Activated T-cell treated with anti-CD3 and anti-CD28 coated beads, Interleukin-2, amount 50 U/mL, for 4 hours (primary cell): ENCODE data around the gene RANBP17. TPM values are rescaled to one million over a fixed set of nuclear protein-coding genes. Genes with fewer than 3 reads are reported as not detected.
"Not testable (repeated sequence)": the region's sequence is repeated elsewhere in the genome, so short reads cannot be mapped to it uniquely, and the experiment has no call there.

Experiments
- ATAC-seq, 2 donors: fragments of 200-7000 bp; cut with Tn5 transposase; one replicate each; pipeline ENCODE4 v1.10.0; 2021
- DNase-seq: peaks from one replicate; pipeline ENCODE4 v3.0.0-alpha.2; 2020
- H3K27me3 Mint-ChIP-seq: one replicate; pipeline ENCODE4 v1.8.0; 2021; ENCODE audit warnings: low read depth, mixed read lengths
- H3K36me3 Mint-ChIP-seq: one replicate; pipeline ENCODE4 v1.8.0; 2022; ENCODE audit warnings: mixed read lengths; ENCODE audit not compliant: insufficient read depth
- H3K4me1 Mint-ChIP-seq: one replicate; pipeline ENCODE4 v1.8.0; 2021; ENCODE audit warnings: low read depth, mixed read lengths
- H3K4me3 Mint-ChIP-seq: one replicate; pipeline ENCODE4 v1.8.0; 2021; ENCODE audit warnings: mild to moderate bottlenecking, moderate library complexity, mixed read lengths
- H3K9me3 Mint-ChIP-seq: one replicate; pipeline ENCODE4 v1.8.0; 2021; ENCODE audit warnings: mixed read lengths
- total RNA-seq, 3 donors: library from RNA; stranded (reverse); gene quantifications; one replicate each; pipeline ENCODE4 v1.2.1, GENCODE V29; 2021

RANBP17 gene
- total RNA-seq, 3 donors from 2014 or later: 0.34 TPM; not detected in 2

- Mint-ChIP-seq H3K36me3 (no peaks in the 10 kb centered on the region), H3K4me1 (no peaks in the 10 kb centered on the region), H3K9me3 (peaks cover 9% of the 10 kb centered on the region), H3K27me3 (peaks cover 11% of the 10 kb centered on the region), H3K4me3 (no peak overlapping the region)
- ATAC-seq: no peak
- no peak for DNase-seq
Measured at GRCh38 chr5:170939178-170939577, 77.4 kb downstream of the RANBP17 start.

- H3K36me3 Mint-ChIP-seq: no peaks in the 10 kb centered on the region
- H3K9me3 Mint-ChIP-seq: peaks cover 8% of the 10 kb centered on the region
- no peak overlapping the region for H3K4me3 Mint-ChIP-seq
- peaks cover 10% of the 10 kb centered on the region for H3K27me3 Mint-ChIP-seq
- DNase-seq (no peak), ATAC-seq (no peak)
- H3K4me1 Mint-ChIP-seq: no peaks in the 10 kb centered on the region
Measured at GRCh38 chr5:170941788-170942187, 80.0 kb downstream of the RANBP17 start.

- Mint-ChIP-seq H3K4me3 (no peak overlapping the region), H3K27me3 (peaks cover 7% of the 10 kb centered on the region), H3K36me3 (no peaks in the 10 kb centered on the region), H3K4me1 (no peaks in the 10 kb centered on the region), H3K9me3 (no peaks in the 10 kb centered on the region)
- ATAC-seq: no peak
- no peak for DNase-seq
Measured at GRCh38 chr5:170945275-170945674, 83.5 kb downstream of the RANBP17 start.

GRCh38 chr5:170960567-170960966, 98.7 kb downstream of the RANBP17 start:
- no peaks in the 10 kb centered on the region for H3K36me3 Mint-ChIP-seq
- no peaks in the 10 kb centered on the region for H3K9me3 Mint-ChIP-seq
- H3K27me3 Mint-ChIP-seq: no peaks in the 10 kb centered on the region
- no peak overlapping the region for H3K4me3 Mint-ChIP-seq
- no peaks in the 10 kb centered on the region for H3K4me1 Mint-ChIP-seq
- DNase-seq (no peak), ATAC-seq (no peak)

DNA sequence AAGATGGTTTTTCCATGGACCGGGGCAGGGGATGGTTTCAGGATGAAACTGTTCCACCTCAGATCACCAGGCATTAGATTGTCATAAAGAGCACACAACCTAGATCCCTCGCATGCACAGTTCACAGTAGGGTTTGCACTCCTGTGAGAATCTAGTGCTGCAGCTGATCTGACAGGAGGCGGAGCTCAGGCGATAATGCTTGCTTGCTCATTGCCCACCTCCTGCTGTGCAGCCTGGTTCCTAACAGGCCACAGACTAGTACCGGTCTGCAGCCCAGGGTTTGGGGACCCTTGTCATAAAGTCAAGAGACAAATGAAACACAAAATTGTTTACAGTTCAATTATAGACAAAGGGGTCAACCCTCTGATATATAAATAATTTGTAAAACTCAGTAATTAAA, 101.7 kb downstream of the RANBP17 start:
- no peak for ATAC-seq
- Mint-ChIP-seq H3K9me3 (no peaks in the 10 kb centered on the region), H3K27me3 (no peaks in the 10 kb centered on the region), H3K4me3 (no peak overlapping the region), H3K4me1 (no peaks in the 10 kb centered on the region), H3K36me3 (no peaks in the 10 kb centered on the region)
- no peak for DNase-seq

- H3K4me1 Mint-ChIP-seq: no peaks in the 10 kb centered on the region
- H3K27me3 Mint-ChIP-seq: no peaks in the 10 kb centered on the region
Measured at GRCh38 chr5:170974461-170974860, 112.6 kb downstream of the RANBP17 start.

GRCh38 chr5:170980261-170980660, 118.4 kb downstream of the RANBP17 start:
- H3K4me1 Mint-ChIP-seq: not testable (repeated sequence)

More at GRCh38 chr5:170974461-170974860, 112.6 kb downstream of the RANBP17 start:
- no peak for DNase-seq
- no peak overlapping the region for H3K4me3 Mint-ChIP-seq
- H3K9me3 Mint-ChIP-seq: no peaks in the 10 kb centered on the region
- no peaks in the 10 kb centered on the region for H3K36me3 Mint-ChIP-seq
- ATAC-seq: no peak

GRCh38 chr5:170985486-170985885, 123.7 kb downstream of the RANBP17 start:
- Mint-ChIP-seq H3K27me3 (no peaks in the 10 kb centered on the region), H3K4me3 (no peak overlapping the region), H3K4me1 (no peaks in the 10 kb centered on the region), H3K9me3 (peaks cover 11% of the 10 kb centered on the region), H3K36me3 (no peaks in the 10 kb centered on the region)
- ATAC-seq (no peak), DNase-seq (no peak)

More at GRCh38 chr5:170980261-170980660, 118.4 kb downstream of the RANBP17 start:
- not testable (repeated sequence) for ATAC-seq, H3K36me3 Mint-ChIP-seq, H3K4me3 Mint-ChIP-seq, H3K27me3 Mint-ChIP-seq, DNase-seq
- H3K9me3 Mint-ChIP-seq: peaks cover 16% of the 10 kb centered on the region

GRCh38 chr5:170986598-170986997, 124.8 kb downstream of the RANBP17 start:
- Mint-ChIP-seq H3K9me3 (peaks cover 5% of the 10 kb centered on the region), H3K36me3 (no peaks in the 10 kb centered on the region), H3K4me3 (no peak overlapping the region), H3K4me1 (no peaks in the 10 kb centered on the region), H3K27me3 (no peaks in the 10 kb centered on the region)
- no peak for ATAC-seq
- DNase-seq: no peak

DNA sequence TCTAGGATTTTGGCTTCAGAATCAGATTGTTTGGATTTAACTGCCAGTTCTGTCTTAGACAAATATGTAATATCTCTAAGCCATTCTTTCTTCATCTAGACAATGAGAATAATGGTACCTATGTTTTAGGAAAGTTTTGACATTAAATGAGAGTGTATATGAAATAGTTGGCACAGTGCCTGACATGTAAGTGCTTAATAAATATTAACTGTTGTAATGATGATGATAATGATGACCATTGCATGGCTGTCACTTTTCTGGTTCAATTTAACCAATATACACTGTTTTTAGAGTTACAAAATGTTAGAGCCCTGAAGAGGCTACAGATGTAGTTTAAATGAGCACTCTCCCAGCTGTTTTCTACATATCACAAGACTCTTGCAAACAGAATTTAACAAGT, 131.7 kb downstream of the RANBP17 start:
- ATAC-seq: no peak
- no peaks in the 10 kb centered on the region for H3K9me3 Mint-ChIP-seq
- no peaks in the 10 kb centered on the region for H3K27me3 Mint-ChIP-seq
- no peaks in the 10 kb centered on the region for H3K4me1 Mint-ChIP-seq
- no peak overlapping the region for H3K4me3 Mint-ChIP-seq
- no peaks in the 10 kb centered on the region for H3K36me3 Mint-ChIP-seq
- DNase-seq: no peak

- H3K4me1 Mint-ChIP-seq: no peaks in the 10 kb centered on the region
- H3K27me3 Mint-ChIP-seq: no peaks in the 10 kb centered on the region
Measured at GRCh38 chr5:171010086-171010485, 148.3 kb downstream of the RANBP17 start.

DNA sequence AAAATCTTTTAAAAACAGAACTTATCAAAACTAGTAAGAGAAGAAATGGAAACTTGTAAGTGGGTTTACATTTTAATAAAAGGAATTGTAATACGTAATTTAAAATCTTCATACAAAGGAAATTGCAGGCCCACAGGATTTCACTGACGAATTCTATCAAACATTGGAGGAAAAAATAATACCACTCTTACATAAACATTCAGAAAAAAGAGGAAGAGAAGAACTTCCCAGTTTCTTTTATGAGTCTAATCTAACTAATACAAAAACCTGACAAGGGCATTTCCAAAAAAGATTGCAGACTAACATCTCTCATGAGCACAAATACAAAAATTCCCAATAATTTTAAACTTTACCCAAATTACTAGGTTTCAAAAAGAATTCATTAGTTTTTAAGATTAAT, 149.0 kb downstream of the RANBP17 start:
- DNase-seq (no peak), ATAC-seq (no peak)
- H3K27me3 Mint-ChIP-seq: no peaks in the 10 kb centered on the region
- H3K4me1 Mint-ChIP-seq: no peaks in the 10 kb centered on the region
- H3K36me3 Mint-ChIP-seq: no peaks in the 10 kb centered on the region
- H3K9me3 Mint-ChIP-seq: peaks cover 8% of the 10 kb centered on the region
- no peak overlapping the region for H3K4me3 Mint-ChIP-seq

More at GRCh38 chr5:171010086-171010485, 148.3 kb downstream of the RANBP17 start:
- ATAC-seq (no peak), DNase-seq (no peak)
- Mint-ChIP-seq H3K4me3 (no peak overlapping the region), H3K36me3 (no peaks in the 10 kb centered on the region), H3K9me3 (peaks cover 8% of the 10 kb centered on the region)

DNA sequence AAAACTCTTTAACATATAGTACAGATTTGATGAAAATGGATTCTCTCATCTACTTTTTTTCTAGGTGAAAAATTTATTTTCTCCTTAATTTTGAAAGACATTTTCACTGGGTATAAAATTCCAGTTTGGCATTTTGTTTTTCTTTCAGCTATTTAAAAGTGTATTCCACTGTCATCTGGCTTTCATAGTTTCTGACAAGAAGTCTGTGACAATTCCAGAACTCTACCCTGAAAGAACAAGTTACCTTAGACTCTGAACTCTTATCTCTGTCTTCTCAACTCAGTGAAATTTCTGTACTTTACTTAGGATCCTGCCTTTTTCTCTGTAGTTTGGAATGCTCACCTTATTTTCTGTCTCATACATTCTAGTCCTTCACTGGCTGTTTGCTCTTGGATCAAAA, 161.7 kb downstream of the RANBP17 start:
- ATAC-seq: no peak
- Mint-ChIP-seq H3K4me1 (no peaks in the 10 kb centered on the region), H3K9me3 (peaks cover 4% of the 10 kb centered on the region)

GRCh38 chr5:171024084-171024483, 162.3 kb downstream of the RANBP17 start:
- H3K9me3 Mint-ChIP-seq: peaks cover 4% of the 10 kb centered on the region
- DNase-seq: no peak
- ATAC-seq: no peak
- H3K27me3 Mint-ChIP-seq: no peaks in the 10 kb centered on the region
- H3K36me3 Mint-ChIP-seq: no peaks in the 10 kb centered on the region
- no peak overlapping the region for H3K4me3 Mint-ChIP-seq
- no peaks in the 10 kb centered on the region for H3K4me1 Mint-ChIP-seq

More for the DNA sequence above, 161.7 kb downstream of the RANBP17 start:
- H3K36me3 Mint-ChIP-seq: no peaks in the 10 kb centered on the region
- H3K4me3 Mint-ChIP-seq: no peak overlapping the region
- no peaks in the 10 kb centered on the region for H3K27me3 Mint-ChIP-seq
- DNase-seq: no peak

- Mint-ChIP-seq H3K4me1 (no peaks in the 10 kb centered on the region), H3K36me3 (no peaks in the 10 kb centered on the region), H3K27me3 (no peaks in the 10 kb centered on the region), H3K9me3 (no peaks in the 10 kb centered on the region), H3K4me3 (no peak overlapping the region)
- ATAC-seq (no peak), DNase-seq (no peak)
Measured at GRCh38 chr5:171029401-171029800, 167.6 kb downstream of the RANBP17 start.

- Mint-ChIP-seq H3K4me3 (no peak overlapping the region), H3K36me3 (no peaks in the 10 kb centered on the region), H3K27me3 (no peaks in the 10 kb centered on the region), H3K9me3 (no peaks in the 10 kb centered on the region), H3K4me1 (no peaks in the 10 kb centered on the region)
- DNase-seq (no peak), ATAC-seq (no peak)
Measured at GRCh38 chr5:171031977-171032376, 170.2 kb downstream of the RANBP17 start.
